ENCODE results near the gene STAB1. TPM values are rescaled to one million over a fixed set of nuclear protein-coding genes. Genes with fewer than 3 reads are reported as not detected.

STAB1 gene
- total and polyA plus RNA-seq, 8 donors, result 8.2 to 140 (median 50.5) TPM

DNA sequence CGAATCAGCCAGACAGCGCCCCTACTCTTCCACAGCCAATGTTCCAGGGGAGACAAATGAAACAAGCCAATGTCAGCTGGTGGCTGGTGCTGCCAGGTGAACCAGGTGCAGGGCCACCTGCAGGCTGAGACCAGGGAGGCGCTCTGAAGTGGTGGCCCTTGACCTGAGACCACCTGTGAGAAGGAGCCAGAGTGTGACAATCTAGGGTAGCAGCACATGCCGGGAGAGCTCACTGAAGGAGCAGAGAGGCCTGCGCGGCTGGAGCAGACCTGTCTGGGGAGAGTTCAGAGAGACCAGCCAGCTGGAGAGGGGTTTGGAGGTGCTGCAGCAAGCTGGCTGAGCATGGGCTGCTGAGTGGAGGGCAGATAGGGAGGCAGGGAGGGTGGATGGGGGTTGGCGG lies 693 bp upstream of the STAB1 start:
- no peaks in the 10 kb centered on the region for H3K4me1 ChIP-seq
- DNase-seq, result no peak
- whole genome bisulfite sequencing, 2 donors, result 78 to 81% methylated on average over 7 of the region's 7 CpGs
- no peaks in the 10 kb centered on the region for H3K9me3 ChIP-seq
- intact Hi-C loops (cut with DNase I), result no loop called here
- no peak for ATAC-seq
- no peak overlapping the region for H3K4me3 ChIP-seq
- TF ChIP-seq, protein P1, sequence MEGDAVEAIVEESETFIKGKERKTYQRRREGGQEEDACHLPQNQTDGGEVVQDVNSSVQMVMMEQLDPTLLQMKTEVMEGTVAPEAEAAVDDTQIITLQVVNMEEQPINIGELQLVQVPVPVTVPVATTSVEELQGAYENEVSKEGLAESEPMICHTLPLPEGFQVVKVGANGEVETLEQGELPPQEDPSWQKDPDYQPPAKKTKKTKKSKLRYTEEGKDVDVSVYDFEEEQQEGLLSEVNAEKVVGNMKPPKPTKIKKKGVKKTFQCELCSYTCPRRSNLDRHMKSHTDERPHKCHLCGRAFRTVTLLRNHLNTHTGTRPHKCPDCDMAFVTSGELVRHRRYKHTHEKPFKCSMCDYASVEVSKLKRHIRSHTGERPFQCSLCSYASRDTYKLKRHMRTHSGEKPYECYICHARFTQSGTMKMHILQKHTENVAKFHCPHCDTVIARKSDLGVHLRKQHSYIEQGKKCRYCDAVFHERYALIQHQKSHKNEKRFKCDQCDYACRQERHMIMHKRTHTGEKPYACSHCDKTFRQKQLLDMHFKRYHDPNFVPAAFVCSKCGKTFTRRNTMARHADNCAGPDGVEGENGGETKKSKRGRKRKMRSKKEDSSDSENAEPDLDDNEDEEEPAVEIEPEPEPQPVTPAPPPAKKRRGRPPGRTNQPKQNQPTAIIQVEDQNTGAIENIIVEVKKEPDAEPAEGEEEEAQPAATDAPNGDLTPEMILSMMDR (IDR thresholded peaks at IDR 0.05), result no peak
- no peaks in the 10 kb centered on the region for H3K27me3 ChIP-seq
- H3K36me3 ChIP-seq, result peaks cover 3 to 27% (median 4%) of the 10 kb centered on the region in 3 donors
- no peak for FAIRE-seq
- peak overlapping the region in 1 of 4 donors; percentile 17 for H3K27ac ChIP-seq

DNA sequence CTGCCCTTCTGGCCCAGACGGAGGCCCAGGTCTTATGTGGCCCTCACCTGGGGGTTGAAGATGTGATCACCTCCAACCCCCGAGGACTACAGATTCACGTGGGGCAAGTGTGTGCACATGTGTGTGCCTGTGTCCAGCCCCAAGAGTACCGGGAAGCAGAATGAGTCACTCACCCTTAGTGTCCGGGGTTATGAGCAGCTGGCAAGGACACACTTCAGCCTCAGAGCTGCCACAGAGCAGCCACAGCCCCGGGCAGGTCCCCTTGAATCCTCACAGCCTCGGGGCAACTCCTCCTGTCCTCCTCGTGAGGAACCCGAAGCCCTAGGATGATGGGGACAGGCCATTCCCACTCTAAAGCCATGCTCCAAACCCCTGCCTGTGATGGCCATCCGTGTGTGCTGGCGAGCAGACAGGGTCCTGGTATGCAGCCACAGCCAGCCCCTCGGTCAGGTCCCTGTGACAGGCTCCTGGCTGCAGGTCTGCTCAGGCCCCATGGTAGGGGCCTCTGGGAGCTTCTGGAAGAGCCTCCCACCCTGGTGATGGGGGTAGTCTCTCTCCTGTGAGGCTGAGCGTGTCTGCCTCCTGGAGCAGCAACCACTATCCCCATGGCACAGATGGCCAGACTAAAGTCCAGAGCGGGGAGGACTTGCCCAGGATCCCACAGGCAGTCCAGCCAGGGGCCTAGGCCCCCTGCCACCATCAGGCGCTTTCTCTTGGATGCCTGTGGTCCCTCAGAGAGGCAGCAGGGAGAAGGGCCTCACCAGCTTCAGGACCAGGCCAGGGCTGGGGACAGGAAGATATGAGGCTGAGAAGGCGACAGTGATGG lies 852 bp downstream of the STAB1 start:
- Histone ChIP-seq H3K27ac (peak overlapping the region in 2 of 4 donors; percentile 3 to 28), H3K27me3 (no peaks in the 10 kb centered on the region), H3K4me3 (peak overlapping the region in 1 of 4 donors; percentile 32), H3K4me1 (no peaks in the 10 kb centered on the region), H3K36me3 (peaks cover 3 to 12% (median 4%) of the 10 kb centered on the region in 3 donors), H3K9me3 (no peaks in the 10 kb centered on the region)
- peak in 2 of 4 donors; percentile 40 to 47 for ATAC-seq
- no peak for DNase-seq
- no peak for FAIRE-seq
- intact Hi-C loops (cut with DNase I), result no loop called here
- TF ChIP-seq, protein P1 (IDR thresholded peaks at IDR 0.05), result no peak
- WGBS, 2 donors, result 67 to 76% methylated on average over 16 of the region's 16 CpGs

DNA sequence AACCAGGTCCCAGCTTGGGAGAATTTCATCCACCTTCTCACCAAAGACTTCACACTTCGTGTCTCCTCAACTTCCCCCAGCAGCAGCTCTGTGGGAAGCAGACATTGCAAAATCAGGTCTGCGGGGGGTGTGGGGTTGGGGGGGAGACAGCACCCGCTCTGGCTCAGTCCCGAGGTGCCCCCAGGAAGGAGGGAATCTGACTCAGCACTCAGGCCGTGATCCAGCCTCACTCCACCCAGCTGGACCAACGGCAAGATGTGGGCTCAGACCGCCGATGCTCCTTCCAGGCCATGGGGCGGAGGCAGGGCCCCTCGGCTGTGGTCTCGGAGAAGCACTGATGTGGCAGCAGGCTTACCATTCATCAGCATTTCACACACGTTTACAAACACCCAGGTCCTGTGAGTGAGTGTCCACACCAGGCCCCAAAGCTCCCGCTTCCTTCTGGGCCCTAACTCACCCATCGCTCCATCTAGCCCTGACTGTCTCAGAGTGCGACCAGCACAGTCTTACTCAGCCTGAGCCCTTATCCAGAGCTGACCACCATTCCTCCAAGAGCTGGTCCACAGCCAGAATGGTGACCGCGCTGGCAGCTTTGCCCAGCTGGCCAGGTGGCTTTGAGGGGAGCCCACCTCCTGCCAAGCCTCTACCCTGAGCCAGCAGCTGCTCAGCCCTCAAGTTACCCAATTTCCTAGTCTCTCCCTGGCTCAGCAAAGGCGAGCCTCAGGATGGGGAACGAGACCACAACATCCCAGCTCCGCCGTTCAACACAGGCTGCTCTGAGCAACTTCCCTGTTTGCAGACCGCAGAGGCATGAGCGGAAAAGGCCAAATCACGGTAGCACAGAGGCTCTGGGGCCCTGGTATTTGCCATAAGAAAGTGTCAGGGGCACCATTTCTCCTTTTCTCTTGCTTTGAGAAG lies 3.3 kb downstream of the STAB1 start:
- H3K4me1 ChIP-seq, result no peaks in the 10 kb centered on the region
- FAIRE-seq (no peak), DNase-seq (peak in 1 of 6 donors; percentile 57), ATAC-seq (peak in 3 of 4 donors; percentile 7 to 56 (median 53))
- intact Hi-C loops (cut with DNase I), result no loop called here
- no peaks in the 10 kb centered on the region for H3K9me3 ChIP-seq
- peak overlapping the region in 1 of 4 donors; percentile 11 for H3K27ac ChIP-seq
- no peaks in the 10 kb centered on the region for H3K27me3 ChIP-seq
- 76 to 83% methylated on average over 24 of the region's 24 CpGs for WGBS, 2 donors
- no peaks in the 10 kb centered on the region for H3K36me3 ChIP-seq
- no peak overlapping the region for H3K4me3 ChIP-seq
- TF ChIP-seq, protein P1 (IDR thresholded peaks at IDR 0.05), result no peak

DNA sequence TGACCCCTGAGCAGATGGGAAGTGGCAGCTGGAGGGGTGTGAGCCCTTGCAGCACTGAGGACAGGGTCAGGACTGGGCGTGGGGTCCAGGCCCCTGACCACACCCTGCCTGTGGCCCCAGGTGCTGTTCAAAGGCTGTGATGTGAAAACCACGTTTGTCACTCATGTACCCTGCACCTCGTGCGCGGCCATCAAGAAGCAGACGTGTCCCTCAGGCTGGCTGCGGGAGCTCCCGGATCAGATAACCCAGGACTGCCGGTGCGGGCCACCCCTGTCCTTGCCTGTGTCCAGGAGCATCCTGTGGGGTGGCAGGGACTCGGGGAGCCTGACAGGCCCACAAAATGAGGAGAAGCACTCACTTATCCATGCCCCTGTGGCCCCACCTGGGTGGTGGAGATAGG lies 5.9 kb downstream of the STAB1 start:
- H3K9me3 ChIP-seq, result no peaks in the 10 kb centered on the region
- TF ChIP-seq, protein P1 (IDR thresholded peaks at IDR 0.05), result no peak
- no peaks in the 10 kb centered on the region for H3K4me1 ChIP-seq
- H3K27me3 ChIP-seq, result no peaks in the 10 kb centered on the region
- DNase-seq (no peak), FAIRE-seq (no peak), ATAC-seq (no peak)
- intact Hi-C loops (cut with DNase I), result no loop called here
- no peaks in the 10 kb centered on the region for H3K36me3 ChIP-seq
- no peak overlapping the region for H3K4me3 ChIP-seq
- 83 to 87% methylated on average over 11 of the region's 11 CpGs for WGBS, 2 donors
- no peak overlapping the region for H3K27ac ChIP-seq
